ENCODE data around the gene ASTL.

Gene ASTL

GRCh38 chr2:96075199-96075771 lies 63.0 kb downstream of the ASTL start:
- no peak for DNase-seq

- no peak for DNase-seq
Observed at GRCh38 chr2:96074156-96074555, 64.1 kb downstream of the ASTL start.

- no peak for DNase-seq
Observed at GRCh38 chr2:96073170-96073775, 65.0 kb downstream of the ASTL start.
